Spleen (tissue), 11 donors: Measurements from ENCODE around the gene NDOR1. TPM values are rescaled to one million over a fixed set of nuclear protein-coding genes. Genes with fewer than 3 reads are reported as not detected.

Experiments used
- DNase-seq: peaks from one replicate; pipeline ENCODE4 v3.0.0-alpha.2; 2020
- H3K27ac ChIP-seq, 8 donors: fragments of 200-600 bp; sonication (generic) in 7 of 8; 1 replicate in 4 of 8; 2 replicates in 4 of 8; pipeline versions ENCODE4 v1.5.0 to v1.8.0; 2016 to 2021; ENCODE audit warnings: inconsistent platforms in 4 of 8, mild to moderate bottlenecking in 4 of 8, moderate library complexity in 1 of 8
- H3K27me3 ChIP-seq, 7 donors: fragments of 200-600 bp; sonication (generic) in 6 of 7; replicated peaks in 1 of 7; 1 replicate in 4 of 7; 2 replicates in 3 of 7; pipeline versions ENCODE4 v1.5.0 to v1.8.0; 2016 to 2021; ENCODE audit warnings: inconsistent platforms in 3 of 7, mild to moderate bottlenecking in 1 of 7
- H3K36me3 ChIP-seq, 6 donors: fragments of 200-600 bp; sonication (generic) in 5 of 6; 1 replicate in 4 of 6; 2 replicates in 2 of 6; pipeline versions ENCODE4 v1.5.0 to v1.8.0; 2016 to 2021; ENCODE audit warnings: inconsistent platforms in 2 of 6
- H3K4me1 ChIP-seq, 6 donors: fragments of 200-600 bp; sonication (generic) in 5 of 6; 1 replicate in 3 of 6; 2 replicates in 3 of 6; pipeline versions ENCODE4 v1.5.0 to v1.8.0; 2016 to 2021; ENCODE audit warnings: inconsistent platforms in 3 of 6
- H3K4me3 ChIP-seq, 8 donors: fragments of 200-600 bp; sonication (generic) in 7 of 8; 1 replicate in 4 of 8; 2 replicates in 4 of 8; pipeline versions ENCODE4 v1.5.0 to v1.8.0; 2016 to 2021; ENCODE audit warnings: inconsistent platforms in 4 of 8, mild to moderate bottlenecking in 4 of 8, moderate library complexity in 2 of 8
- H3K9me3 ChIP-seq, 8 donors: fragments of 200-600 bp; sonication (generic) in 7 of 8; 1 replicate in 4 of 8; 2 replicates in 4 of 8; pipeline versions ENCODE4 v1.5.0 to v1.8.0; 2016 to 2021; ENCODE audit warnings: inconsistent platforms in 4 of 8
- CTCF ChIP-seq, 11 experiments: fragments of 200-600 bp in 7 of 11; fragments of 450-650 bp in 4 of 11; sonication (generic) in 4 of 11; IDR thresholded peaks in 8 of 11; conservative IDR thresholded peaks in 3 of 11; 1 replicate in 7 of 11; 2 replicates in 4 of 11; pipeline versions ENCODE4 v1.4.0 to v1.8.0; 2016 to 2021; ENCODE audit warnings: antibody characterized with exemption in 11 of 11, inconsistent platforms in 4 of 11, mild to moderate bottlenecking in 1 of 11
- POLR2A ChIP-seq, 3 donors: fragments of 450-650 bp; IDR thresholded peaks; one replicate each; pipeline ENCODE4 v1.5.1; 2017; ENCODE audit warnings: antibody characterized with exemption in 3 of 3, mild to moderate bottlenecking in 1 of 3
- POLR2AphosphoS5 ChIP-seq, 3 donors: sonication (generic); formaldehyde crosslinking; IDR thresholded peaks; one replicate each; pipeline ENCODE4 v1.5.1; 2017; ENCODE audit warnings: antibody characterized with exemption in 3 of 3
- WGBS, 5 donors: extraction: QIAGEN DNeasy Blood & Tissue Kit in 3 of 5; methylation state at CpG; one replicate each; pipeline versions ENCODE4 v1.1.5 to v1.1.7; 2013 to 2018; 5-methylcytosine and 5-hydroxymethylcytosine counted together
- intact Hi-C: fragments of 100-400 bp; cut with DNase I; formaldehyde crosslinking; loops from one replicate; pipeline ENCODE4 v1.15.0; 2023; ENCODE audit warnings: low total_unique reads
- polyA plus RNA-seq, 3 donors: library from polyadenylated mRNA; stranded (reverse); fragments of 200-250 nt; gene quantifications; one replicate each; pipeline ENCODE4 v1.2.1, GENCODE V29; 2013
- total RNA-seq, 7 donors: library from RNA; depleted of rRNA in 3 of 7; stranded (reverse); fragments of >200 nt in 3 of 7; fragmentation: NEBNext Ultra II Directional in 4 of 7; extraction: Animal tissue kit (Norgen Biotek cat#: 25700) in 4 of 7; gene quantifications; one replicate each; pipeline versions ENCODE4 v1.1.0 to v1.2.1, GENCODE V29; 2016 to 2021
- donor health status: healthy with polysubstance abuse.
- donor health status: DM: no; HTN: no; CAD: no; lungs with moderate emphysema.
- donor health status: DM: no; HTN: no; CAD: no.
- donor health status: Bipolar disorder and iron deficiency.
- donor health status: healthy.
- donor health status: DM: no; HTN: no; CAD: no.
- donor health status: DM: yes; HTN: yes; CAD: no.

NDOR1 gene
- total and polyA plus RNA-seq, 10 donors, result 6.3 to 28.7 (median 19.5) TPM

- no peak for DNase-seq
- Histone ChIP-seq H3K27me3 (peaks cover 0 to 83% (median 45%) of the 10 kb centered on the region in 7 donors), H3K27ac (no peak overlapping the region), H3K4me1 (peaks cover 0 to 22% (median 14%) of the 10 kb centered on the region in 6 donors), H3K36me3 (no peaks in the 10 kb centered on the region), H3K4me3 (no peak overlapping the region), H3K9me3 (no peaks in the 10 kb centered on the region)
- intact Hi-C loops, result no loop called here
- TF ChIP-seq POLR2AphosphoS5 (IDR thresholded peaks at IDR 0.05) (no peak), POLR2A (IDR thresholded peaks at IDR 0.05) (no peak), CTCF (IDR thresholded peaks at IDR 0.05 in 8 of 11, conservative IDR thresholded peaks at IDR 0.05 in 3 of 11) (no peak)
- 45 to 67% (median 62%) methylated on average over 8 to 31 of the region's 31 CpGs for WGBS, 5 donors
Measured at GRCh38 chr9:137229903-137230704, 24.6 kb downstream of the NDOR1 start.

GRCh38 chr9:137230705-137231371 is 25.3 kb downstream of the NDOR1 start, which contains the start of gene SLC34A3:
Gene SLC34A3, plus strand, starts transcription at chr9:137230901. Its CDS starts 802 bp downstream, at chr9:137231703.
- no peak within 1 kb of the TSS for H3K27ac ChIP-seq
- no peak for DNase-seq
- TF ChIP-seq CTCF (IDR thresholded peaks at IDR 0.05 in 8 of 11, conservative IDR thresholded peaks at IDR 0.05 in 3 of 11) (no peak), POLR2A (IDR thresholded peaks at IDR 0.05) (no peak), POLR2AphosphoS5 (IDR thresholded peaks at IDR 0.05) (no peak)
- H3K4me1 ChIP-seq, result peaks cover 5 to 27% (median 22%) of the 10 kb centered on the region in 6 donors
- H3K36me3 ChIP-seq, result no peaks in the 10 kb centered on the region
- 62 to 83% (median 76%) methylated on average over 9 to 14 of the region's 14 CpGs for WGBS, 5 donors
- peaks cover 0 to 91% (median 45%) of the 10 kb centered on the region in 7 donors for H3K27me3 ChIP-seq
- no peak within 1 kb of the TSS for H3K4me3 ChIP-seq
- H3K9me3 ChIP-seq, result no peaks in the 10 kb centered on the region
- intact Hi-C loops, result no loop called here

GRCh38 chr9:137231372-137232039 is 26.0 kb downstream of the NDOR1 start:
- H3K4me3 ChIP-seq, result no peak overlapping the region
- H3K36me3 ChIP-seq, result no peaks in the 10 kb centered on the region
- H3K27me3 ChIP-seq, result peaks cover 0 to 92% (median 45%) of the 10 kb centered on the region in 7 donors
- no peak for DNase-seq
- H3K9me3 ChIP-seq, result no peaks in the 10 kb centered on the region
- no peak for TF ChIP-seq CTCF (IDR thresholded peaks at IDR 0.05 in 8 of 11, conservative IDR thresholded peaks at IDR 0.05 in 3 of 11)
- TF ChIP-seq POLR2A (IDR thresholded peaks at IDR 0.05), result no peak
- TF ChIP-seq POLR2AphosphoS5 (IDR thresholded peaks at IDR 0.05), result no peak
- no peak overlapping the region for H3K27ac ChIP-seq
- 83 to 93% (median 84%) methylated on average over 13 to 23 of the region's 23 CpGs for WGBS, 5 donors
- H3K4me1 ChIP-seq, result peaks cover 10 to 34% (median 28%) of the 10 kb centered on the region in 6 donors
- intact Hi-C loops, result no loop called here
